ENCODE measurements around the gene RIPOR2.

RIPOR2 gene

GRCh38 chr6:24840187-24840586 is 95.6 kb downstream of the RIPOR2 start:
- no peak for DNase-seq

- DNase-seq = no peak
These were observed 96.8 kb downstream of the RIPOR2 start for GRCh38 chr6:24838994-24839393.

- no peak for DNase-seq
These were observed 97.7 kb downstream of the RIPOR2 start for GRCh38 chr6:24838081-24838480.

- DNase-seq = no peak
These were observed 99.7 kb downstream of the RIPOR2 start for GRCh38 chr6:24836109-24836508.

GRCh38 chr6:24833711-24834386 is 101.9 kb downstream of the RIPOR2 start:
- DNase-seq = no peak

GRCh38 chr6:24832794-24833193 is 103.0 kb downstream of the RIPOR2 start:
- no peak for DNase-seq

GRCh38 chr6:24831771-24832716 is 103.7 kb downstream of the RIPOR2 start:
- no peak for DNase-seq

GRCh38 chr6:24829657-24830056 is 106.1 kb downstream of the RIPOR2 start:
- no peak for DNase-seq

- DNase-seq = no peak
These were observed 107.8 kb downstream of the RIPOR2 start for GRCh38 chr6:24827970-24828369.

GRCh38 chr6:24827162-24827561 is 108.6 kb downstream of the RIPOR2 start:
- DNase-seq = no peak

- DNase-seq = no peak
These were observed 110.6 kb downstream of the RIPOR2 start for GRCh38 chr6:24825130-24825630.

GRCh38 chr6:24824142-24824938 is 111.4 kb downstream of the RIPOR2 start:
- no peak for DNase-seq

- DNase-seq = no peak
These were observed 112.6 kb downstream of the RIPOR2 start for GRCh38 chr6:24823185-24823584.

- no peak for DNase-seq
These were observed 113.1 kb downstream of the RIPOR2 start for GRCh38 chr6:24822696-24823095.

GRCh38 chr6:24821860-24822444 is 113.8 kb downstream of the RIPOR2 start:
- DNase-seq = no peak

- no peak for DNase-seq
These were observed 117.4 kb downstream of the RIPOR2 start for GRCh38 chr6:24818346-24818745.

GRCh38 chr6:24809728-24810127 is 126.0 kb downstream of the RIPOR2 start:
- DNase-seq = no peak

- no peak for DNase-seq
These were observed 128.2 kb downstream of the RIPOR2 start for GRCh38 chr6:24807584-24807983.

GRCh38 chr6:24802271-24803059 is 133.3 kb downstream of the RIPOR2 start:
- no peak for DNase-seq

GRCh38 chr6:24799541-24799915 is 136.2 kb downstream of the RIPOR2 start:
- DNase-seq = no peak

- DNase-seq = no peak
These were observed 136.8 kb downstream of the RIPOR2 start, which contains the start of gene ARMH2 for GRCh38 chr6:24798740-24799540. Gene ARMH2, minus strand, starts transcription at chr6:24798917. Its CDS starts 60 bp downstream, at chr6:24798857.

Data from hematopoietic multipotent progenitor cell treated with erythropoietin and hydrocortisone succinate and interleukin-3 and kit ligand, for 8 days (in vitro differentiated cells).